Activated CD8-positive, alpha-beta T cell treated with anti-CD3 and anti-CD28 coated beads for 36 hours (primary cell): ENCODE data around the gene STK25. TPM values are rescaled to one million over a fixed set of nuclear protein-coding genes. Genes with fewer than 3 reads are reported as not detected.

Source experiments
- ATAC-seq: fragments of 200-7000 bp; cut with Tn5 transposase; one replicate; pipeline ENCODE4 v1.10.0; 2021; ENCODE audit warnings: mild to moderate bottlenecking, moderate library complexity
- CTCF ChIA-PET: fragments of 350-600 bp; sonication (Branson Sonifier 250); formaldehyde crosslinking; loops from one replicate; lab custom pipeline; 2021; ENCODE audit warnings: antibody characterized with exemption; lab: Charles Lee
- POLR2A ChIA-PET: fragments of 350-600 bp; sonication (Branson Sonifier 250); formaldehyde crosslinking; loops from one replicate; lab custom pipeline; 2021; ENCODE audit warnings: antibody characterized with exemption; lab: Charles Lee
- DNase-seq: peaks from one replicate; pipeline ENCODE4 v3.0.0-alpha.2; 2020
- H3K27ac Mint-ChIP-seq: one replicate; pipeline ENCODE4 v1.8.0; 2021; ENCODE audit warnings: mild to moderate bottlenecking, mixed read lengths
- H3K27me3 Mint-ChIP-seq: one replicate; pipeline ENCODE4 v1.8.0; 2021; ENCODE audit warnings: mixed read lengths
- H3K36me3 Mint-ChIP-seq: one replicate; pipeline ENCODE4 v1.8.0; 2021; ENCODE audit warnings: low read depth, mixed read lengths
- H3K4me1 Mint-ChIP-seq: one replicate; pipeline ENCODE4 v1.8.0; 2021; ENCODE audit warnings: low read depth, mixed read lengths
- H3K4me3 Mint-ChIP-seq: one replicate; pipeline ENCODE4 v1.8.0; 2021; ENCODE audit warnings: mild to moderate bottlenecking, moderate library complexity, mixed read lengths
- H3K9me3 Mint-ChIP-seq: one replicate; pipeline ENCODE4 v1.8.0; 2021; ENCODE audit warnings: mixed read lengths
- CTCF ChIP-seq: fragments of 200-600 bp; IDR thresholded peaks from one replicate; pipeline ENCODE4 v1.8.0; 2022; ENCODE audit warnings: antibody characterized with exemption, mild to moderate bottlenecking
- intact Hi-C: fragments of 100-400 bp; cut with micrococcal nuclease; formaldehyde crosslinking; loops from one replicate; pipeline ENCODE4 v1.10.0; 2022
- total RNA-seq, 2 experiments: library from RNA; stranded (reverse); gene quantifications; one replicate each; pipeline ENCODE4 v1.2.3, GENCODE V29; 2021

STK25 gene
- total RNA-seq, 2 experiments from 2014 or later, result 103 to 104 TPM

- no peak for TF ChIP-seq CTCF
- H3K27me3 Mint-ChIP-seq, result peaks cover 36% of the 10 kb centered on the region
- H3K9me3 Mint-ChIP-seq, result peaks cover 19% of the 10 kb centered on the region
- H3K4me1 Mint-ChIP-seq, result peaks cover 3% of the 10 kb centered on the region
- peaks cover 4% of the 10 kb centered on the region for H3K36me3 Mint-ChIP-seq
- ChIA-PET CTCF (no interaction called here), POLR2A (no interaction called here)
- intact Hi-C loops, result no loop called here
- DNase-seq (no peak), ATAC-seq (no peak)
- no peak overlapping the region for H3K27ac Mint-ChIP-seq
- no peak overlapping the region for H3K4me3 Mint-ChIP-seq
These were observed 45.6 kb upstream of the STK25 start for GRCh38 chr2:241553981-241554380.

- no peak for TF ChIP-seq CTCF
- Mint-ChIP-seq H3K4me3 (no peak overlapping the region), H3K27me3 (peaks cover 36% of the 10 kb centered on the region), H3K4me1 (peaks cover 3% of the 10 kb centered on the region), H3K9me3 (peaks cover 19% of the 10 kb centered on the region), H3K36me3 (peaks cover 4% of the 10 kb centered on the region), H3K27ac (no peak overlapping the region)
- intact Hi-C loops, result no loop called here
- ATAC-seq (no peak), DNase-seq (no peak)
- POLR2A ChIA-PET, result no interaction called here
- CTCF ChIA-PET, result no interaction called here
These were observed 45.1 kb upstream of the STK25 start for GRCh38 chr2:241553512-241553830.

- H3K27me3 Mint-ChIP-seq, result peaks cover 25% of the 10 kb centered on the region
- no peak for ATAC-seq
- H3K4me1 Mint-ChIP-seq, result no peaks in the 10 kb centered on the region
These were observed 43.8 kb upstream of the STK25 start for GRCh38 chr2:241551998-241552737.

GRCh38 chr2:241551599-241551997, 43.2 kb upstream of the STK25 start:
- ChIA-PET POLR2A (no interaction called here), CTCF (no interaction called here)
- intact Hi-C loops, result no loop called here
- ATAC-seq, result no peak
- no peak for DNase-seq
- Mint-ChIP-seq H3K9me3 (peaks cover 6% of the 10 kb centered on the region), H3K36me3 (no peaks in the 10 kb centered on the region), H3K4me3 (no peak overlapping the region), H3K27me3 (peaks cover 24% of the 10 kb centered on the region), H3K4me1 (no peaks in the 10 kb centered on the region), H3K27ac (no peak overlapping the region)
- no peak for TF ChIP-seq CTCF

More at GRCh38 chr2:241551998-241552737, 43.8 kb upstream of the STK25 start:
- peaks cover 11% of the 10 kb centered on the region for H3K9me3 Mint-ChIP-seq
- H3K36me3 Mint-ChIP-seq, result no peaks in the 10 kb centered on the region
- no peak overlapping the region for H3K27ac Mint-ChIP-seq
- H3K4me3 Mint-ChIP-seq, result no peak overlapping the region
- no peak for DNase-seq
- TF ChIP-seq CTCF, result no peak
- POLR2A ChIA-PET, result no interaction called here
- CTCF ChIA-PET, result no interaction called here
- intact Hi-C loops, result no loop called here

- no peaks in the 10 kb centered on the region for H3K4me1 Mint-ChIP-seq
- H3K36me3 Mint-ChIP-seq, result no peaks in the 10 kb centered on the region
- H3K27ac Mint-ChIP-seq, result no peak overlapping the region
- TF ChIP-seq CTCF, result no peak
- ChIA-PET POLR2A (no interaction called here), CTCF (no interaction called here)
- H3K4me3 Mint-ChIP-seq, result no peak overlapping the region
- peaks cover 3% of the 10 kb centered on the region for H3K9me3 Mint-ChIP-seq
- intact Hi-C loops, result no loop called here
- peaks cover 20% of the 10 kb centered on the region for H3K27me3 Mint-ChIP-seq
- no peak for ATAC-seq
- DNase-seq, result no peak
These were observed 42.5 kb upstream of the STK25 start for GRCh38 chr2:241550616-241551580.
